Central memory CD4-positive, alpha-beta T cell (primary cell): ENCODE measurements around the gene RCOR1.

Source experiments
- DNase-seq: peaks from one replicate; pipeline ENCODE4 v3.0.0; 2022

The RCOR1 gene

GRCh38 chr14:102728501-102728900, 136.1 kb downstream of the RCOR1 start:
- no peak for DNase-seq

- DNase-seq, result no peak
These were observed 136.8 kb downstream of the RCOR1 start for GRCh38 chr14:102729268-102729667.

- DNase-seq, result no peak
These were observed 137.4 kb downstream of the RCOR1 start for GRCh38 chr14:102729825-102730224.

GRCh38 chr14:102731101-102731870, 138.8 kb downstream of the RCOR1 start:
- DNase-seq, result no peak

- no peak for DNase-seq
These were observed 139.7 kb downstream of the RCOR1 start for GRCh38 chr14:102731871-102732800.

GRCh38 chr14:102732924-102733323, 140.5 kb downstream of the RCOR1 start:
- DNase-seq, result no peak

- no peak for DNase-seq
These were observed 140.9 kb downstream of the RCOR1 start for GRCh38 chr14:102733326-102733725.

- no peak for DNase-seq
These were observed 142.0 kb downstream of the RCOR1 start for GRCh38 chr14:102734436-102734835.

- no peak for DNase-seq
These were observed 144.5 kb downstream of the RCOR1 start for GRCh38 chr14:102736956-102737355.

GRCh38 chr14:102737402-102738372, 145.2 kb downstream of the RCOR1 start:
- DNase-seq, result no peak

- DNase-seq, result no peak
These were observed 146.1 kb downstream of the RCOR1 start for GRCh38 chr14:102738373-102739189.

- no peak for DNase-seq
These were observed 146.7 kb downstream of the RCOR1 start for GRCh38 chr14:102739190-102739469.

GRCh38 chr14:102746634-102747438, 154.4 kb downstream of the RCOR1 start:
- DNase-seq, result no peak

GRCh38 chr14:102748806-102749205, 156.4 kb downstream of the RCOR1 start:
- DNase-seq, result no peak

GRCh38 chr14:102749393-102750305, 157.2 kb downstream of the RCOR1 start:
- DNase-seq, result no peak

- no peak for DNase-seq
These were observed 157.9 kb downstream of the RCOR1 start for GRCh38 chr14:102750376-102750775.

GRCh38 chr14:102751088-102751487, 158.6 kb downstream of the RCOR1 start:
- DNase-seq, result no peak

GRCh38 chr14:102752239-102752847, 159.9 kb downstream of the RCOR1 start:
- DNase-seq, result no peak
